HCT116 (cell line): ENCODE results near the gene TSC22D1. TPM values are rescaled to one million over a fixed set of nuclear protein-coding genes. Genes with fewer than 3 reads are reported as not detected.

ENCODE experiments used
- ATAC-seq: fragments of 200-7000 bp; cut with Tn5 transposase; 2 replicates; pipeline ENCODE4 v1.9.1; 2020; ENCODE audit warnings: mild to moderate bottlenecking, moderate library complexity
- BruUV-seq: library from RNA; stranded (reverse); fragments of 400-500 nt; replicated peaks from 2 replicates; lab custom pipeline; 2021; lab: Mats Ljungman, UMichigan
- CTCF ChIA-PET: fragments of 300-600 bp; sonication (Branson Sonifier 250); formaldehyde crosslinking; loops from one replicate; lab custom pipeline; 2021; ENCODE audit warnings: antibody characterized with exemption; lab: Charles Lee
- POLR2A ChIA-PET: fragments of 300-600, 350-600 bp; sonication (Branson Sonifier 250); formaldehyde crosslinking; loops from one replicate; lab custom pipeline; 2021; ENCODE audit warnings: antibody characterized with exemption; lab: Charles Lee
- RAD21 ChIA-PET, 2 experiments: fragments of 300-600 bp; sonication (Branson Sonifier 250); formaldehyde crosslinking; loops; one replicate each; lab custom pipeline; 2023; ENCODE audit warnings: low total read pairs in 2 of 2; ENCODE audit not compliant: uncharacterized antibody in 2 of 2, unreplicated experiment in 2 of 2, low non-redundant PET in 1 of 2; lab: Charles Lee
- DNase-seq: peaks from one replicate; pipeline ENCODE4 v3.0.0-alpha.2; 2010; ENCODE audit warnings: low read depth, low spot score
- H2AFZ ChIP-seq: fragments of 200-600 bp; shearing (Covaris generic), sonication (generic); 2 replicates; pipeline ENCODE4 v1.6.1; 2017; ENCODE audit warnings: low read depth, mixed run types, mixed read lengths, antibody characterized with exemption, low read length; ENCODE audit not compliant: poor library complexity, severe bottlenecking
- H3K27ac ChIP-seq: 2 replicates; pipeline ENCODE4 v1.5.1; 2012; ENCODE audit warnings: low read depth, low read length
- H3K27me3 ChIP-seq: fragments of 200-600 bp; sonication (generic); 2 replicates; pipeline ENCODE4 v1.6.1; 2016; ENCODE audit warnings: mixed run types, low read length, mixed read lengths; ENCODE audit not compliant: insufficient read depth
- H3K36me3 ChIP-seq, 2 experiments: fragments of 200-500 bp in 1 of 2; fragments of 200-600 bp in 1 of 2; sonication (Bioruptor generic) in 1 of 2; sonication (generic) in 1 of 2; 2 replicates each; pipeline versions ENCODE4 v1.5.1 to v1.6.1; 2014 to 2016; ENCODE audit warnings: low read length in 2 of 2, inconsistent platforms in 1 of 2, mixed read lengths in 1 of 2, mixed run types in 1 of 2; ENCODE audit not compliant: insufficient read depth in 2 of 2, control insufficient read depth in 1 of 2
- H3K4me1 ChIP-seq, 2 experiments: fragments of 200-600 bp in 1 of 2; sonication (generic) in 1 of 2; 2 replicates each; pipeline versions ENCODE4 v1.5.1 to v1.6.1; 2012 to 2017; ENCODE audit warnings: low read length in 2 of 2, inconsistent platforms in 1 of 2, mild to moderate bottlenecking in 1 of 2, mixed read lengths in 1 of 2, mixed run types in 1 of 2, moderate library complexity in 1 of 2; ENCODE audit not compliant: insufficient read depth in 2 of 2, control insufficient read depth in 1 of 2
- H3K4me2 ChIP-seq: fragments of 200-600 bp; sonication (generic); 2 replicates; pipeline ENCODE4 v1.6.1; 2017; ENCODE audit warnings: mixed run types, low read length, mixed read lengths
- H3K4me3 ChIP-seq, 2 experiments: fragments of 200-600 bp in 1 of 2; sonication (generic) in 1 of 2; replicated peaks in 1 of 2; 2 replicates each; pipeline ENCODE4 v1.5.1; 2011 to 2016; ENCODE audit warnings: low read length in 2 of 2, control low read depth in 1 of 2, low read depth in 1 of 2, mild to moderate bottlenecking in 1 of 2, mixed read lengths in 1 of 2, mixed run types in 1 of 2
- H3K79me2 ChIP-seq: fragments of 200-600 bp; sonication (generic); 2 replicates; pipeline ENCODE4 v1.6.1; 2017; ENCODE audit warnings: mild to moderate bottlenecking, mixed run types, low read length, moderate library complexity, mixed read lengths; ENCODE audit not compliant: insufficient read depth
- H3K9ac ChIP-seq: fragments of 200-600 bp; sonication (generic); 2 replicates; pipeline ENCODE4 v1.6.1; 2016; ENCODE audit warnings: low read length, mixed read lengths
- H3K9me2 ChIP-seq: fragments of 200-600 bp; sonication (generic), shearing (Covaris generic); 2 replicates; pipeline ENCODE4 v1.6.1; 2017; ENCODE audit warnings: mixed run types, mild to moderate bottlenecking, moderate library complexity; ENCODE audit not compliant: insufficient read depth
- H3K9me3 ChIP-seq, 2 experiments: fragments of 200-500 bp in 1 of 2; fragments of 200-600 bp in 1 of 2; sonication (Bioruptor generic) in 1 of 2; sonication (generic) in 1 of 2; 2 replicates each; pipeline ENCODE4 v1.6.1; 2014 to 2017; ENCODE audit warnings: low read length in 2 of 2, mixed read lengths in 2 of 2, inconsistent platforms in 1 of 2, low read depth in 1 of 2, mild to moderate bottlenecking in 1 of 2, mixed run types in 1 of 2, moderate library complexity in 1 of 2; ENCODE audit not compliant: control insufficient read depth in 1 of 2, insufficient read depth in 1 of 2
- H4K20me1 ChIP-seq: fragments of 200-600 bp; sonication (generic), shearing (Covaris generic); 2 replicates; pipeline ENCODE4 v1.6.1; 2017; ENCODE audit warnings: mixed run types, mild to moderate bottlenecking, moderate library complexity; ENCODE audit not compliant: insufficient read depth
- CBX3 ChIP-seq: IDR thresholded peaks from 2 replicates; pipeline ENCODE4 v1.6.1; 2012; ENCODE audit warnings: low read depth
- ELF1 ChIP-seq: IDR thresholded peaks from 2 replicates; pipeline ENCODE4 v1.6.1; 2012; ENCODE audit warnings: low read depth, borderline replicate concordance
- JUND ChIP-seq: IDR thresholded peaks from 2 replicates; pipeline ENCODE4 v1.6.1; 2012
- SIN3A ChIP-seq: IDR thresholded peaks from 2 replicates; pipeline ENCODE4 v1.6.1; 2012; ENCODE audit warnings: low read depth
- TCF7L2 ChIP-seq: IDR thresholded peaks from 2 replicates; pipeline ENCODE4 v1.7.0; 2011; ENCODE audit warnings: borderline replicate concordance, inconsistent platforms; ENCODE audit not compliant: insufficient read depth, insufficient read length; ENCODE audit errors: extremely low read depth
- ZFX ChIP-seq: fragments of 450-650 bp; IDR thresholded peaks from 2 replicates; pipeline ENCODE4 v1.6.1; 2017
- ZNF274 ChIP-seq: fragments of 200-500 bp; sonication (Bioruptor generic); IDR thresholded peaks from 2 replicates; pipeline ENCODE4 v1.6.1; 2014; ENCODE audit warnings: mild to moderate bottlenecking, low read depth, low read length, inconsistent platforms
- intact Hi-C: fragments of 100-400 bp; cut with micrococcal nuclease; formaldehyde crosslinking; loops from 2 replicates; pipeline ENCODE4 v1.10.0; 2022
- total RNA-seq: library from RNA; stranded (reverse); gene quantifications from one replicate; pipeline ENCODE4 v1.2.1, GENCODE V29; 2021; ENCODE audit not compliant: unreplicated experiment
- TF ChIP-seq, protein P1 (sequence below): IDR thresholded peaks from 2 replicates; pipeline ENCODE4 v1.6.1; 2011; ENCODE audit warnings: mild to moderate bottlenecking, low read length, moderate library complexity; ENCODE audit not compliant: insufficient replicate concordance; ENCODE audit errors: extremely low read depth
- TF ChIP-seq, protein P2 (sequence below): IDR thresholded peaks from 2 replicates; pipeline ENCODE4 v1.6.1; 2012
- TF ChIP-seq, protein P3 (sequence below): IDR thresholded peaks from 2 replicates; pipeline ENCODE4 v1.6.1; 2012

TSC22D1 gene
- total RNA-seq, 1 experiment from 2014 or later = 268 TPM

DNA sequence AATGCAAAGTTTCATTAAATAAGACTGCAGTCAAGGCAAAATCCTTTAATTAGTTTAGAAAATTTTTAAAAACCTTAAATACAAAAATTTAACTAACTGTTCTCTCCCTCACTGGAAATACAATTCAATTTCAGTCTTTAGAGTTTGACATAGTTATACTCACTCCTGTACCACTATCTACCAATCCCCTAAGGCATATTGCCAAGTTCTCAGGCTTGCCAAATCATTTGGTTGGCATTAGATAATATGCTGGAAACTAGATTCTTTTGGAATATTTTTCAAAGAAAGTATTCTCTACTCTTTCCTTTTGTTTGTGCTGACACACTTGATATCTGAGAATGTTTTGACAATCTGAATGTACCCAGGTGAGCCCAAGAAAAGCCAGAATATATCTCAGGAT lies 77.2 kb downstream of the TSC22D1 start:
- ChIA-PET RAD21 (no interaction called here), CTCF (no interaction called here), POLR2A (no interaction called here)
- BruUV-seq = no TSS peak
- DNase-seq (no peak), ATAC-seq (no peak)
- TF ChIP-seq SIN3A (no peak), CBX3 (no peak)
- no peak overlapping the region for H2AFZ ChIP-seq
- no peaks in the 10 kb centered on the region for H3K9me3 ChIP-seq
- H3K79me2 ChIP-seq = no peaks in the 10 kb centered on the region
- H3K36me3 ChIP-seq = no peaks in the 10 kb centered on the region
- H3K9me2 ChIP-seq = no peaks in the 10 kb centered on the region
- intact Hi-C loops = no loop called here
- H4K20me1 ChIP-seq = no peaks in the 10 kb centered on the region
- no peaks in the 10 kb centered on the region for H3K27me3 ChIP-seq
- H3K4me2 ChIP-seq = no peak overlapping the region
- no peaks in the 10 kb centered on the region for H3K4me1 ChIP-seq
- no peak overlapping the region for H3K27ac ChIP-seq
- no peak overlapping the region for H3K4me3 ChIP-seq
- H3K9ac ChIP-seq = no peak overlapping the region

DNA sequence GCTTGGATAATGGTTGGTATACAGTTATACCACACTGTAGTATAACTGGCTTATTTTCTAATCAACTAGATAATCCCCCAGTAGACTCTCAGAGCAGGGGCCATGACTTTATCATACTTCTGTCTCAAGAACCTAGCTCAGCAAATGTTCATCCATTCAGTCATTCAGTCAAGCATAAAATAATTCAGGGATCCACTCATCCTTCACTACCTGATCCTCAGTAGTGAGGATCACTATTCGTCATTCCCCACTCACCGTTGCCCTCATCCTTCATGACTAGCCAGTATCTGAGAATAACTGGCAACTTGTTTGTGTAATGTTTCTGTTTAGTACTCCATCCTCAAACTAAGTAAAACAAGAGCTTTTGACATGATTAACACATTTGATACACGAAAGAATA lies 77.6 kb downstream of the TSC22D1 start:
- TF ChIP-seq ZNF274 (no peak), JUND (no peak), ZFX (no peak), SIN3A (no peak), TCF7L2 (no peak), ELF1 (no peak)
- TF ChIP-seq, protein P1, sequence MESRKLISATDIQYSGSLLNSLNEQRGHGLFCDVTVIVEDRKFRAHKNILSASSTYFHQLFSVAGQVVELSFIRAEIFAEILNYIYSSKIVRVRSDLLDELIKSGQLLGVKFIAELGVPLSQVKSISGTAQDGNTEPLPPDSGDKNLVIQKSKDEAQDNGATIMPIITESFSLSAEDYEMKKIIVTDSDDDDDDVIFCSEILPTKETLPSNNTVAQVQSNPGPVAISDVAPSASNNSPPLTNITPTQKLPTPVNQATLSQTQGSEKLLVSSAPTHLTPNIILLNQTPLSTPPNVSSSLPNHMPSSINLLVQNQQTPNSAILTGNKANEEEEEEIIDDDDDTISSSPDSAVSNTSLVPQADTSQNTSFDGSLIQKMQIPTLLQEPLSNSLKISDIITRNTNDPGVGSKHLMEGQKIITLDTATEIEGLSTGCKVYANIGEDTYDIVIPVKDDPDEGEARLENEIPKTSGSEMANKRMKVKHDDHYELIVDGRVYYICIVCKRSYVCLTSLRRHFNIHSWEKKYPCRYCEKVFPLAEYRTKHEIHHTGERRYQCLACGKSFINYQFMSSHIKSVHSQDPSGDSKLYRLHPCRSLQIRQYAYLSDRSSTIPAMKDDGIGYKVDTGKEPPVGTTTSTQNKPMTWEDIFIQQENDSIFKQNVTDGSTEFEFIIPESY = no peak
- TF ChIP-seq, protein P2, sequence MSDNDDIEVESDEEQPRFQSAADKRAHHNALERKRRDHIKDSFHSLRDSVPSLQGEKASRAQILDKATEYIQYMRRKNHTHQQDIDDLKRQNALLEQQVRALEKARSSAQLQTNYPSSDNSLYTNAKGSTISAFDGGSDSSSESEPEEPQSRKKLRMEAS = no peak
- TF ChIP-seq, protein P3, sequence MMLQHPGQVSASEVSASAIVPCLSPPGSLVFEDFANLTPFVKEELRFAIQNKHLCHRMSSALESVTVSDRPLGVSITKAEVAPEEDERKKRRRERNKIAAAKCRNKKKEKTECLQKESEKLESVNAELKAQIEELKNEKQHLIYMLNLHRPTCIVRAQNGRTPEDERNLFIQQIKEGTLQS = no peak
- no peaks in the 10 kb centered on the region for H4K20me1 ChIP-seq
- RAD21 ChIA-PET = no interaction called here
- H3K9me2 ChIP-seq = no peaks in the 10 kb centered on the region
- H3K27me3 ChIP-seq = no peaks in the 10 kb centered on the region
- no peak overlapping the region for H3K4me3 ChIP-seq
- no peak overlapping the region for H3K27ac ChIP-seq
- H3K4me2 ChIP-seq = no peak overlapping the region
- POLR2A ChIA-PET = no interaction called here
- H3K9me3 ChIP-seq = no peaks in the 10 kb centered on the region
- CTCF ChIA-PET = no interaction called here
- ATAC-seq = no peak
- intact Hi-C loops = no loop called here
- no peaks in the 10 kb centered on the region for H3K36me3 ChIP-seq
- H3K4me1 ChIP-seq = no peaks in the 10 kb centered on the region
- H3K79me2 ChIP-seq = no peaks in the 10 kb centered on the region
- no TSS peak for BruUV-seq
- DNase-seq = no peak
- no peak overlapping the region for H3K9ac ChIP-seq
- no peak overlapping the region for H2AFZ ChIP-seq
